Measurements from ENCODE around the gene CYTH3. TPM values are rescaled to one million over a fixed set of nuclear protein-coding genes. Genes with fewer than 3 reads are reported as not detected.

CYTH3 gene
- total and polyA plus RNA-seq, 9 of the 15 experiments (the other 6 are each of a cell fraction or from before 2014, with no cell fraction given) = 0.25 to 15.2 (median 11.4) TPM

GRCh38 chr7:6272481-6273323 lies at the start of gene CYTH3 (continued):
- TF ChIP-seq MGA (IDR thresholded peaks at IDR 0.05) (peak; percentile 76), ZNF696 (CRISPR knock-in tag; conservative IDR thresholded peaks at IDR 0.05) (no peak), CHCHD3 (CRISPR knock-in tag; IDR thresholded peaks at IDR 0.05) (no peak), ZNF707 (CRISPR knock-in tag; conservative IDR thresholded peaks at IDR 0.05) (no peak), ZBTB49 (CRISPR knock-in tag; IDR thresholded peaks at IDR 0.05; ENCODE audit: borderline replicate concordance) (no peak), ZSCAN29 (IDR thresholded peaks at IDR 0.05) (no peak), ETV5 (CRISPR knock-in tag; IDR thresholded peaks at IDR 0.05; ENCODE audit: low read depth) (no peak)
- TF ChIP-seq, protein P1, sequence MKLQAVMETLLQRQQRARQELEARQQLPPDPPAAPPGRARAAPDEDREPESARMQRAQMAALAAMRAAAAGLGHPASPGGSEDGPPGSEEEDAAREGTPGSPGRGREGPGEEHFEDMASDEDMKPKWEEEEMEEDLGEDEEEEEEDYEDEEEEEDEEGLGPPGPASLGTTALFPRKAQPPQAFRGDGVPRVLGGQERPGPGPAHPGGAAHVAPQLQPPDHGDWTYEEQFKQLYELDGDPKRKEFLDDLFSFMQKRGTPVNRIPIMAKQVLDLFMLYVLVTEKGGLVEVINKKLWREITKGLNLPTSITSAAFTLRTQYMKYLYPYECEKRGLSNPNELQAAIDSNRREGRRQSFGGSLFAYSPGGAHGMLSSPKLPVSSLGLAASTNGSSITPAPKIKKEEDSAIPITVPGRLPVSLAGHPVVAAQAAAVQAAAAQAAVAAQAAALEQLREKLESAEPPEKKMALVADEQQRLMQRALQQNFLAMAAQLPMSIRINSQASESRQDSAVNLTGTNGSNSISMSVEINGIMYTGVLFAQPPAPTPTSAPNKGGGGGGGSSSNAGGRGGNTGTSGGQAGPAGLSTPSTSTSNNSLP (IDR thresholded peaks at IDR 0.05; ENCODE audit: borderline replicate concordance, low read depth, low read length) = no peak
- TF ChIP-seq, protein P2, sequence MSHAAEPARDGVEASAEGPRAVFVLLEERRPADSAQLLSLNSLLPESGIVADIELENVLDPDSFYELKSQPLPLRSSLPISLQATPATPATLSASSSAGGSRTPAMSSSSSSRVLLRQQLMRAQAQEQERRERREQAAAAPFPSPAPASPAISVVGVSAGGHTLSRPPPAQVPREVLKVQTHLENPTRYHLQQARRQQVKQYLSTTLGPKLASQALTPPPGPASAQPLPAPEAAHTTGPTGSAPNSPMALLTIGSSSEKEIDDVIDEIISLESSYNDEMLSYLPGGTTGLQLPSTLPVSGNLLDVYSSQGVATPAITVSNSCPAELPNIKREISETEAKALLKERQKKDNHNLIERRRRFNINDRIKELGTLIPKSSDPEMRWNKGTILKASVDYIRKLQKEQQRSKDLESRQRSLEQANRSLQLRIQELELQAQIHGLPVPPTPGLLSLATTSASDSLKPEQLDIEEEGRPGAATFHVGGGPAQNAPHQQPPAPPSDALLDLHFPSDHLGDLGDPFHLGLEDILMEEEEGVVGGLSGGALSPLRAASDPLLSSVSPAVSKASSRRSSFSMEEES (CRISPR knock-in tag; IDR thresholded peaks at IDR 0.05) = peak; percentile 98

Measured in K562 (cell line).